K562 (cell line): ENCODE results near the gene TMEFF2. TPM values are rescaled to one million over a fixed set of nuclear protein-coding genes. Genes with fewer than 3 reads are reported as not detected.

Experiments
- ATAC-seq: fragments of 200-7000 bp; cut with Tn5 transposase; 3 replicates; pipeline ENCODE4 v1.9.1; 2020; ENCODE audit warnings: moderate library complexity
- BruUV-seq: library from RNA; stranded (reverse); fragments of 400-500 nt; replicated peaks from 2 replicates; lab custom pipeline; 2021; lab: Mats Ljungman, UMichigan
- CTCF ChIA-PET: fragments of 300-600 bp; formaldehyde crosslinking; extraction: SDS; loops from one replicate; lab custom pipeline; 2021; ENCODE audit warnings: low intra/inter-chr PET ratio; lab: Yijun Ruan, JAX
- POLR2A ChIA-PET: fragments of 300-600, 350-650 bp; sonication (Branson Sonifier 250); formaldehyde crosslinking; extraction: SDS; loops from one replicate; lab custom pipeline; 2021; ENCODE audit warnings: antibody characterized with exemption, inconsistent platforms; lab: Yijun Ruan, JAX
- DNase-seq, 4 experiments: peaks; one replicate each; pipeline versions ENCODE4 v3.0.0 to v3.0.0-alpha.2; 2011 to 2018; ENCODE audit warnings: low spot score in 3 of 4, mixed read lengths in 3 of 4; ENCODE audit errors: extremely low read depth in 1 of 4
- FAIRE-seq: peaks from 2 replicates; lab custom pipeline; 2011; peaks lifted over from hg19 to GRCh38; lab: Jason Lieb, UNC
- H2AFZ ChIP-seq: 2 replicates; pipeline ENCODE4 v1.6.0; 2011; ENCODE audit warnings: low read depth, low read length, control low read depth, inconsistent platforms
- H3K27ac ChIP-seq: fragments of 200-600 bp; 3 replicates; pipeline ENCODE4 v1.8.0; 2011; ENCODE audit warnings: low read depth, mild to moderate bottlenecking, control low read depth, inconsistent platforms, low read length, moderate library complexity, mixed read lengths; ENCODE audit errors: extremely low read depth
- H3K27me3 ChIP-seq, 2 experiments: fragments of 300-600 bp in 1 of 2; 2 replicates in 1 of 2; 3 replicates in 1 of 2; pipeline versions ENCODE4 v1.6.0 to v1.8.0; 2011; ENCODE audit warnings: inconsistent platforms in 2 of 2, low read length in 2 of 2, mild to moderate bottlenecking in 1 of 2, mixed read lengths in 1 of 2, moderate library complexity in 1 of 2; ENCODE audit not compliant: control insufficient read depth in 2 of 2, insufficient read depth in 2 of 2
- H3K36me3 ChIP-seq: fragments of 300-600 bp; 3 replicates; pipeline ENCODE4 v1.8.0; 2011; ENCODE audit warnings: mild to moderate bottlenecking, low read length, inconsistent platforms; ENCODE audit not compliant: control insufficient read depth, insufficient read depth
- H3K4me1 ChIP-seq, 2 experiments: fragments of 200-600 bp in 1 of 2; replicated peaks in 1 of 2; 2 replicates in 1 of 2; 3 replicates in 1 of 2; pipeline versions ENCODE4 v1.5.1 to v1.8.0; 2011; ENCODE audit warnings: inconsistent platforms in 2 of 2, low read length in 2 of 2, mild to moderate bottlenecking in 1 of 2, mixed read lengths in 1 of 2, moderate library complexity in 1 of 2; ENCODE audit not compliant: control insufficient read depth in 2 of 2, insufficient read depth in 2 of 2
- H3K4me2 ChIP-seq: 2 replicates; pipeline ENCODE4 v1.6.1; 2011; ENCODE audit warnings: low read length, control low read depth, inconsistent platforms, mixed read lengths; ENCODE audit not compliant: insufficient read depth
- H3K4me3 ChIP-seq: fragments of 200-600 bp; sonication (generic), shearing (Covaris generic); 2 replicates; pipeline ENCODE4 v1.5.1; 2016; ENCODE audit warnings: control low read depth, inconsistent platforms
- H3K79me2 ChIP-seq: fragments of 200-600 bp; 3 replicates; pipeline ENCODE4 v1.8.0; 2011; ENCODE audit warnings: low read length, inconsistent platforms; ENCODE audit not compliant: control insufficient read depth, insufficient read depth
- H3K9ac ChIP-seq, 2 experiments: 2 replicates each; pipeline versions ENCODE4 v1.6.0 to v1.6.1; 2011; ENCODE audit warnings: low read depth in 2 of 2, low read length in 2 of 2, control low read depth in 1 of 2, inconsistent platforms in 1 of 2, mild to moderate bottlenecking in 1 of 2, mixed read lengths in 1 of 2; ENCODE audit not compliant: insufficient read depth in 1 of 2
- H3K9me1 ChIP-seq: one replicate; pipeline ENCODE4 v1.6.0; 2011; ENCODE audit warnings: inconsistent platforms, mild to moderate bottlenecking, low read length, moderate library complexity; ENCODE audit not compliant: control insufficient read depth, insufficient read depth
- H3K9me3 ChIP-seq: replicated peaks from 2 replicates; pipeline ENCODE4 v1.5.1; 2011; ENCODE audit warnings: low read depth, low read length, inconsistent platforms; ENCODE audit not compliant: control insufficient read depth, insufficient read depth
- H4K20me1 ChIP-seq: replicated peaks from 2 replicates; pipeline ENCODE4 v1.6.1; 2011; ENCODE audit warnings: low read length, inconsistent platforms, mixed read lengths; ENCODE audit not compliant: control insufficient read depth, insufficient read depth
- CTCF ChIP-seq, 3 experiments: IDR thresholded peaks in 2 of 3; conservative IDR thresholded peaks in 1 of 3; 2 replicates each; pipeline ENCODE4 v1.5.1; 2011 to 2012; ENCODE audit warnings: low read length in 3 of 3, mild to moderate bottlenecking in 3 of 3, control low read depth in 2 of 3, improper control_type of control experiment in 1 of 3, inconsistent platforms in 1 of 3, low read depth in 1 of 3, mixed read lengths in 1 of 3, moderate library complexity in 1 of 3; ENCODE audit not compliant: insufficient read depth in 2 of 3
- DPF2 ChIP-seq: fragments of 450-650 bp; IDR thresholded peaks from 2 replicates; pipeline ENCODE4 v1.6.1; 2016
- ELF1 ChIP-seq: fragments of 200-800 bp; sonication (Bioruptor generic); IDR thresholded peaks from 2 replicates; pipeline ENCODE4 v1.6.1; 2016; ENCODE audit warnings: missing genetic modification characterization, missing compliant biosample characterization
- GATAD2A ChIP-seq: fragments of 450-650 bp; IDR thresholded peaks from 2 replicates; pipeline ENCODE4 v1.6.1; 2017
- NR0B1 ChIP-seq: fragments of 450-650 bp; IDR thresholded peaks from one replicate; pipeline ENCODE4 v1.6.1; 2018; ENCODE audit warnings: mild to moderate bottlenecking, moderate library complexity; ENCODE audit not compliant: partially characterized antibody
- SRF ChIP-seq, 2 experiments: fragments of 250-450, 450-650 bp in 1 of 2; sonication (Bioruptor Pico) in 1 of 2; sonication (generic) in 1 of 2; formaldehyde crosslinking; IDR thresholded peaks; 2 replicates each; pipeline versions ENCODE4 v1.5.0 to v1.5.1; 2020 to 2022; ENCODE audit warnings: mild to moderate bottlenecking in 1 of 2, missing genetic modification reagents in 1 of 2
- UBTF ChIP-seq, 2 experiments: IDR thresholded peaks; 2 replicates each; pipeline ENCODE4 v1.6.1; 2012; ENCODE audit warnings: improper control_type of control experiment in 2 of 2, low read depth in 2 of 2, low read length in 2 of 2, borderline replicate concordance in 1 of 2
- ZBTB7A ChIP-seq: IDR thresholded peaks from 2 replicates; pipeline ENCODE4 v1.6.1; 2011; ENCODE audit warnings: low read depth, mild to moderate bottlenecking, low read length, moderate library complexity, borderline replicate concordance; ENCODE audit not compliant: control insufficient read depth
- ZC3H11A ChIP-seq: IDR thresholded peaks from 2 replicates; pipeline ENCODE4 v1.6.1; 2012; ENCODE audit warnings: low read depth, low read length, improper control_type of control experiment
- ZNF277 ChIP-seq: fragments of 250-450 bp; sonication (Bioruptor Pico); IDR thresholded peaks from 2 replicates; pipeline ENCODE4 v1.8.0; 2022; ENCODE audit warnings: inconsistent platforms, mild to moderate bottlenecking, moderate library complexity, borderline replicate concordance
- ZNF395 ChIP-seq: fragments of 200-800 bp; sonication (Bioruptor generic); IDR thresholded peaks from 2 replicates; pipeline ENCODE4 v1.6.1; 2017; ENCODE audit warnings: missing genetic modification characterization, missing compliant biosample characterization
- ZNF655 ChIP-seq: fragments of 250-450 bp; sonication (Bioruptor Pico); IDR thresholded peaks from 2 replicates; pipeline ENCODE4 v1.5.0; 2021
- ZNF695 ChIP-seq: fragments of 450-650 bp; formaldehyde crosslinking; IDR thresholded peaks from 2 replicates; pipeline ENCODE4 v1.4.0; 2020; ENCODE audit warnings: mild to moderate bottlenecking, moderate library complexity
- in situ Hi-C: fragments of 300-500 bp; cut with MboI; formaldehyde crosslinking; loops from 4 replicates; pipeline ENCODE4 v1.15.0; 2018; ENCODE audit warnings: inconsistent platforms, mixed read lengths
- intact Hi-C: fragments of 100-400 bp; cut with micrococcal nuclease; formaldehyde crosslinking; loops from 2 replicates; pipeline ENCODE4 v1.14.2; 2022
- polyA plus RNA-seq, 8 experiments: library from polyadenylated mRNA; depleted of rRNA in 4 of 8; stranded (reverse) in 5 of 8; unstranded in 3 of 8; fragments of >200 nt; fragmentation: Nextera tagmentation in 2 of 8; fragmentation: Illumina TruSeq in 1 of 8; extraction: Ambion mirVana in 2 of 8; extraction: Trizol in 1 of 8; gene quantifications; 2 replicates each; pipeline versions ENCODE4 v1.2.1 to v1.2.3, GENCODE V29; 2011 to 2014; ENCODE audit warnings: inconsistent platforms in 1 of 8, missing spikeins in 1 of 8
- total RNA-seq, 7 experiments: library from RNA; depleted of rRNA in 6 of 7; stranded (reverse); fragments of >200 nt in 6 of 7; fragmentation: Illumina TruSeq in 2 of 7; extraction: Trizol in 2 of 7; gene quantifications; 2 replicates each; pipeline versions ENCODE4 v1.2.1 to v1.2.3, GENCODE V29; 2011 to 2021; ENCODE audit warnings: low replicate concordance in 1 of 7

The TMEFF2 gene
- total and polyA plus RNA-seq, 9 of the 15 experiments (the other 6 are each of a cell fraction or from before 2014, with no cell fraction given), result 1.4 TPM; not detected in 8

- Histone ChIP-seq H3K9ac (no peak overlapping the region), H3K27me3 (no peaks in the 10 kb centered on the region), H2AFZ (no peak overlapping the region), H3K36me3 (no peaks in the 10 kb centered on the region), H3K4me1 (no peaks in the 10 kb centered on the region), H3K9me1 (no peaks in the 10 kb centered on the region), H3K27ac (no peak overlapping the region), H4K20me1 (no peaks in the 10 kb centered on the region), H3K9me3 (no peaks in the 10 kb centered on the region), H3K4me2 (no peak overlapping the region), H3K79me2 (no peaks in the 10 kb centered on the region), H3K4me3 (no peak overlapping the region)
- ATAC-seq (no peak), DNase-seq (no peak), FAIRE-seq (no peak)
- ChIA-PET POLR2A (no interaction called here), CTCF (no interaction called here)
- in situ Hi-C loops, result no loop called here
- no TSS peak for BruUV-seq
- intact Hi-C loops, result no loop called here
- no peak for TF ChIP-seq CTCF (IDR thresholded peaks at IDR 0.05 in 2 of 3, conservative IDR thresholded peaks at IDR 0.05 in 1 of 3; ENCODE audit: insufficient read depth in 2 of 3, low read depth in 1 of 3, low read length in 3 of 3)
- no peak for TF ChIP-seq ELF1 (tag)
- no peak for TF ChIP-seq UBTF (IDR thresholded peaks at IDR 0.05; ENCODE audit: borderline replicate concordance in 1 of 2, low read depth in 2 of 2, low read length in 2 of 2)
- no peak for TF ChIP-seq ZNF695 (CRISPR knock-in tag)
- TF ChIP-seq DPF2, result no peak
- no peak for TF ChIP-seq SRF (CRISPR knock-in tag; IDR thresholded peaks at IDR 0.05)
- no peak for TF ChIP-seq GATAD2A
- TF ChIP-seq ZNF655 (CRISPR knock-in tag), result no peak
- TF ChIP-seq ZBTB7A, result no peak
- TF ChIP-seq ZC3H11A, result no peak
- no peak for TF ChIP-seq ZNF395 (CRISPR knock-in tag)
- no peak for TF ChIP-seq ZNF277 (CRISPR knock-in tag)
- TF ChIP-seq NR0B1, result no peak
Measured at GRCh38 chr2:191908874-191909273, 285.9 kb downstream of the TMEFF2 start.
